NCI-H2029 treated with DMSO at 0.1 percent for 48 hours (cell line): ENCODE results near the gene BCAS1.
"Not testable (repeated sequence)": the region's sequence is repeated elsewhere in the genome, so short reads cannot be mapped to it uniquely, and the experiment has no call there.

Experiments used
- DNase-seq: peaks from one replicate; lab custom pipeline; 2025; lab: John Stamatoyannopoulos, UW

Gene BCAS1

GRCh38 chr20:53941680-53942471 is 128.5 kb downstream of the BCAS1 start:
- no peak for DNase-seq

- no peak for DNase-seq
These were observed 129.4 kb downstream of the BCAS1 start for GRCh38 chr20:53940907-53941545.

- DNase-seq, result no peak
These were observed 130.1 kb downstream of the BCAS1 start for GRCh38 chr20:53940360-53940702.

- peak; percentile 3 for DNase-seq
These were observed 130.6 kb downstream of the BCAS1 start for GRCh38 chr20:53939572-53940359.

GRCh38 chr20:53939190-53939571 is 131.2 kb downstream of the BCAS1 start:
- DNase-seq, result no peak

GRCh38 chr20:53938739-53939138 is 131.7 kb downstream of the BCAS1 start:
- no peak for DNase-seq

GRCh38 chr20:53937929-53938367 is 132.4 kb downstream of the BCAS1 start:
- DNase-seq, result no peak

GRCh38 chr20:53937339-53937741 is 133.1 kb downstream of the BCAS1 start:
- DNase-seq, result no peak

GRCh38 chr20:53935344-53936084 is 134.9 kb downstream of the BCAS1 start:
- no peak for DNase-seq

- DNase-seq, result no peak
These were observed 135.7 kb downstream of the BCAS1 start for GRCh38 chr20:53934421-53935343.

- DNase-seq, result no peak
These were observed 137.1 kb downstream of the BCAS1 start for GRCh38 chr20:53933232-53933846.

- DNase-seq, result not testable (repeated sequence)
These were observed 137.7 kb downstream of the BCAS1 start for GRCh38 chr20:53932655-53933192.

- no peak for DNase-seq
These were observed 138.8 kb downstream of the BCAS1 start for GRCh38 chr20:53931597-53931996.

GRCh38 chr20:53930651-53931504 is 139.5 kb downstream of the BCAS1 start:
- DNase-seq, result no peak

- no peak for DNase-seq
These were observed 140.3 kb downstream of the BCAS1 start for GRCh38 chr20:53929974-53930650.

GRCh38 chr20:53929399-53929798 is 141.0 kb downstream of the BCAS1 start:
- no peak for DNase-seq

- DNase-seq, result no peak
These were observed 142.4 kb downstream of the BCAS1 start for GRCh38 chr20:53927990-53928389.

GRCh38 chr20:53926428-53927028 is 143.9 kb downstream of the BCAS1 start:
- DNase-seq, result no peak
